ENCODE results near the gene PPP1R15B. TPM values are rescaled to one million over a fixed set of nuclear protein-coding genes. Genes with fewer than 3 reads are reported as not detected.

PPP1R15B gene
- total RNA-seq, 1 donor from 2014 or later = 26.6 TPM

DNA sequence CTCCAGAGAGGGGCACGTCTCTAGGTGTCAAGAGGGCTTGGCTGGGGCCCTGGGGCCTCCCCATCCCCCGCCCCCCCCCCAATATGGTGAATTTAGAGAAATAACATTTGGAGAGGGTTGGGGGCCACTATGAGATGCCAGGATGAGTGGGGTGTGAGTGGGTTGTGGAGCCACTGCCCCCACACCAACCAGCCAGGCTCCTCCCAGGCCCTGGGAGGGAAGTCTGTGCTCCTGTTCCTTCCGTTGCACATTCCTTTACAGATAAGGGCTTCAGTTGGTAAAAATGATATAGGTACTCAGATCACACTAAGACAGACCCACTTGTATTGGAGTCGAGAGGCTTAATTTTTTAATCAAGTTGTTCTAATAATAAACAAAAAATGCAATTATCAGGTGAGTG lies 51.3 kb downstream of the PPP1R15B start:
- no peak for DNase-seq (ENCODE audit: low read depth)
- H3K4me3 ChIP-seq (ENCODE audit: low read depth, low read length) = no peak overlapping the region
- TF ChIP-seq CTCF (conservative IDR thresholded peaks at IDR 0.05; ENCODE audit: low read depth, low read length) = no peak

GRCh38 chr1:204359474-204360255 lies 52.0 kb downstream of the PPP1R15B start, which contains the start of gene PLEKHA6:
Gene PLEKHA6 (minus strand): TSS chr1:204359929. CDS start chr1:204273727, 86,202 bp downstream.
- no peak for DNase-seq (ENCODE audit: low read depth)
- H3K4me3 ChIP-seq (ENCODE audit: low read depth, low read length) = no peak within 1 kb of the TSS

GRCh38 chr1:204359131-204359473 lies 52.5 kb downstream of the PPP1R15B start:
- no peak for DNase-seq (ENCODE audit: low read depth)
- TF ChIP-seq CTCF (conservative IDR thresholded peaks at IDR 0.05; ENCODE audit: low read depth, low read length) = no peak
- no peak overlapping the region for H3K4me3 ChIP-seq (ENCODE audit: low read depth, low read length)

More at GRCh38 chr1:204359474-204360255, 52.0 kb downstream of the PPP1R15B start, which contains the start of gene PLEKHA6:
- peak; percentile 29 for TF ChIP-seq CTCF (conservative IDR thresholded peaks at IDR 0.05; ENCODE audit: low read depth, low read length)

DNA sequence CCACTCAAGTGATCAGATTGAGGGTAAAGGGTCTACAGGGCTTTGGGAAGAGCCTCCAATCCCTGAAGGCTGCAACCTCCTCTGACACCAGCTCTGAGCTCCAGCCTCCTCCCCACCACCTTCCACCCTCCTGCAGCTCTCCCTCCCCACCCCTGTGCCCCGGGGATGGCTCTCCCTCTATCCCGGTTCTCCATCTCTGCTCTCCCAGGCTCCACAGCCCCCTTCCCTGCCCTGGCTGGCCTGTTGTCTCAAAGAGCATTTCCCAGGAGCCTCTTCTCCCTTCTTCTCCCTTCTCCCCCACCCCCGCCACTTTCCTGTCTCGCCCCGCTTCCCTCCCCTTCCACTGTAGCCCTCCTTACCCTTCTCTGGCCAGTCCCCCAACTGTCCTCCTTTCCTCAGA lies 53.0 kb downstream of the PPP1R15B start:
- no peak for DNase-seq (ENCODE audit: low read depth)
- H3K4me3 ChIP-seq (ENCODE audit: low read depth, low read length) = no peak overlapping the region
- no peak for TF ChIP-seq CTCF (conservative IDR thresholded peaks at IDR 0.05; ENCODE audit: low read depth, low read length)

- no peak overlapping the region for H3K4me3 ChIP-seq (ENCODE audit: low read depth, low read length)
- no peak for DNase-seq (ENCODE audit: low read depth)
- TF ChIP-seq CTCF (conservative IDR thresholded peaks at IDR 0.05; ENCODE audit: low read depth, low read length) = peak; percentile 30
These were observed 53.8 kb downstream of the PPP1R15B start for GRCh38 chr1:204357551-204358490.

- no peak overlapping the region for H3K4me3 ChIP-seq (ENCODE audit: low read depth, low read length)
These were observed 54.6 kb downstream of the PPP1R15B start for GRCh38 chr1:204356997-204357396.

More at GRCh38 chr1:204356997-204357396, 54.6 kb downstream of the PPP1R15B start:
- no peak for TF ChIP-seq CTCF (conservative IDR thresholded peaks at IDR 0.05; ENCODE audit: low read depth, low read length)
- DNase-seq (ENCODE audit: low read depth) = no peak

All from epithelial cell of proximal tubule (primary cell).